GM18502 (cell line): Measurements from ENCODE around the gene RIMBP3C.
"Not testable (repeated sequence)": the region's sequence is repeated elsewhere in the genome, so short reads cannot be mapped to it uniquely, and the experiment has no call there.

ENCODE experiments used
- ATAC-seq: cut with Tn5 transposase; IDR thresholded peaks from one replicate; pipeline ENCODE4 v1.9.1; 2021; ENCODE audit warnings: mild to moderate bottlenecking; ENCODE audit not compliant: unreplicated experiment, poor library complexity

The RIMBP3C gene

GRCh38 chr22:21539862-21540261 lies 11.4 kb downstream of the RIMBP3C start:
- ATAC-seq: not testable (repeated sequence)

- not testable (repeated sequence) for ATAC-seq
Measured at GRCh38 chr22:21532863-21533648, 18.2 kb downstream of the RIMBP3C start.

GRCh38 chr22:21531525-21531924 lies 19.7 kb downstream of the RIMBP3C start:
- ATAC-seq: not testable (repeated sequence)

GRCh38 chr22:21526705-21527500 lies 24.4 kb downstream of the RIMBP3C start:
- not testable (repeated sequence) for ATAC-seq

GRCh38 chr22:21516970-21517764 lies 34.1 kb downstream of the RIMBP3C start:
- peak; percentile 80 for ATAC-seq

- not testable (repeated sequence) for ATAC-seq
Measured at GRCh38 chr22:21516522-21516921, 34.7 kb downstream of the RIMBP3C start.

- ATAC-seq: not testable (repeated sequence)
Measured at GRCh38 chr22:21515234-21515633, 36.0 kb downstream of the RIMBP3C start.

- ATAC-seq: peak; percentile 48
Measured at GRCh38 chr22:21514117-21514516, 37.1 kb downstream of the RIMBP3C start.

- ATAC-seq: not testable (repeated sequence)
Measured at GRCh38 chr22:21512022-21512421, 39.2 kb downstream of the RIMBP3C start.

- ATAC-seq: not testable (repeated sequence)
Measured at GRCh38 chr22:21510397-21510796, 40.9 kb downstream of the RIMBP3C start.

GRCh38 chr22:21499623-21500506 lies 51.4 kb downstream of the RIMBP3C start:
- ATAC-seq: not testable (repeated sequence)

GRCh38 chr22:21498489-21498888 lies 52.8 kb downstream of the RIMBP3C start:
- ATAC-seq: not testable (repeated sequence)

GRCh38 chr22:21497984-21498383 lies 53.3 kb downstream of the RIMBP3C start:
- ATAC-seq: not testable (repeated sequence)
